GM19193 (cell line): Measurements from ENCODE around the gene ALK.

Experiments used
- POLR2A ChIP-seq: IDR thresholded peaks from 4 replicates; pipeline ENCODE4 v1.6.1; 2011; ENCODE audit not compliant: insufficient read depth, insufficient read length; ENCODE audit errors: extremely low read depth

Gene ALK

GRCh38 chr2:29606104-29607037, 315.0 kb downstream of the ALK start:
- TF ChIP-seq POLR2A, result no peak

GRCh38 chr2:29603341-29603740, 318.0 kb downstream of the ALK start:
- TF ChIP-seq POLR2A, result no peak

- no peak for TF ChIP-seq POLR2A
Observed at GRCh38 chr2:29601872-29602271, 319.5 kb downstream of the ALK start.

DNA sequence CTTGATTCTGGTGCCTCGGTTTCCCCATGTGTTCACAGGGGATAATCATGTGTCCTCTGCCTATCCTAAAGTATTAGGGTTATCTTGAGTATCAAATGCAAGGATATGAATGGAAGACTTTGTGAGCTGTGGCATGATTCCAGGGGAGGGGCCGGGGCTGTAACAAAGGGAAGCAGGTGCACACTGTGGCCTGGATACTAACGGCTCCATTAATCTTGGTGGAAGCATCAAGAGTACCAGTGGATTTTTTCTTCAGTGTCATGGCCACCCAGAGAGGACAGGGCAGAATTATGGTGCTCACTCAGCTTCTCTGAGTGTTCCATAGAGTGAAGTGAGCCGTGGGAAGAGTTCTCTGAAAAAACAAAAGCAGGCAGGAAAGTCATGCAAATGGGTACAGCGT, 320.1 kb downstream of the ALK start:
- TF ChIP-seq POLR2A, result no peak

DNA sequence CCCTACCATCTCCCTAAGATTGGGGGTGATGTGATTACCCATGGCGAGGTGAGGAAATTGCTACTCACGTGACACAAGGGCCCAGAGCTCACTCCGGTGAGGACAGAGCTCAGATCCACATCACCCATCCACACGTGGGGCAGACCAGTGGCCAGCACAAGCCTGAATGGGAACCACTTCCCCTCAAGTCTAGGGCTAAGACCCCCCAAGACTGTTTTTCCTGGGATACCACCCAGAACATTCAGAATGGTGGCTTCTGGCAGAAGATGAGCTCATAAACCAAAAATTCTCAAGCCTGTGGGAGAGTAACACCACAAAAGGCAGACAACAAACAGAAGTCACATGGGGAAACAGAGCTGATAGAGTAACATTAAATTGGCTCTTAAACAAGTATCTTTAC, 321.4 kb downstream of the ALK start:
- TF ChIP-seq POLR2A, result no peak

DNA sequence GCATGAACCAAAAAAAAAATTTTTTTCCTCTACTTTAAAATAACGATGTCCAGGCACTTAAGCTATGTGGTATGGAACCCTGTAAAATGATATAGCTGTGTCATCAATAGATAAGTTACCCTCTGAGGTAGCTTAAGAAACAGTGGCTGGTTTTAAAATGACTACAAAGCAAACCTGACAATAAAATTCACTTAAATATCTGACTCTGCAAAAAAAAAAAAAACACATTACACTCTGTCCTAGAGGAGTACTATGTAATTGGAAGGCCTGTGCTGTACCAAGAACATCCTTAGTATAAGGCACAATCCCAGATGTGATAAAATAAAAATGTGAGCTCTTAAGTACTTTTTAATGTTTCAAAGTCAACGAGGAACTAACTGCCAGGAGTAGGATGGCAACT, 322.4 kb downstream of the ALK start:
- no peak for TF ChIP-seq POLR2A

- TF ChIP-seq POLR2A, result no peak
Observed at GRCh38 chr2:29597035-29597434, 324.4 kb downstream of the ALK start.

DNA sequence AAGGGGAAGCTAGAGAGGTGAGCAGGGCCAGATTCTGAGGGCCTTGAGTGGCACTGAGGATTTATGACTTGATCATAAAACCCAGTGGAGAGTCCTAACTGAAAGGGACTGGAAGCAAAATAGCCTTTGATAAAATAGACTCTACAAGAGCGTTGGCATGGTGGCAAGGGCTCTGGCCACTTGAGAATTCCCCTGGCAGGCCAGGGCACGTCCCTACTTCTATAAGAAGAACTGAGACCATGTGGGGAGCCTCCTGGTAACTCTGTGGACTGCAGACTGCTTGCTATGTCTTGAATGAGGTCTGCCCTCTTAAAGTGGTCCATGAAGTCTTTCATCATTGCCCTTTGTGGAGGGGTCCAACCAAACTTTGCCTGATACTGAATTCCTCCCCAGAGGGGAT, 324.8 kb downstream of the ALK start:
- no peak for TF ChIP-seq POLR2A

GRCh38 chr2:29591600-29591999, 329.8 kb downstream of the ALK start:
- TF ChIP-seq POLR2A, result no peak

DNA sequence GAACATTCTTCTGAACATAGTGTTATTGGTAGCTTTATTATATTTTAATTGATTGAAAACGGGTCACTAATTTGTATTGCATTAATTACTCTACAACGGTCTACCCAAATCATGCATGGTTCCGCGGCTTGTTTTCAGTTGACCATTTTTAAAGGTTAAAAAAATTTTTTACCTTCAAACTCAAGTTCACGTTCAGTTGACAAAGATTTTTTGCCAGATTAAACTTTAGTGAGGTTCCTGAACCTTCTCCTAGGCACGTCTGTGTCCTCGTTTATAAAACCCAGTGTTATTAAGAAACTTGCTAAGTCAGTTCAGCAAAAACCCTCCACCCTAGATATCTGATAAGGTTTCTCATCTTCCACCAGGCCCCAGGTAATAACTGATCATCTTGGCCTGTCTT, 331.2 kb downstream of the ALK start:
- TF ChIP-seq POLR2A, result no peak

GRCh38 chr2:29589440-29590103, 331.8 kb downstream of the ALK start:
- TF ChIP-seq POLR2A, result no peak

DNA sequence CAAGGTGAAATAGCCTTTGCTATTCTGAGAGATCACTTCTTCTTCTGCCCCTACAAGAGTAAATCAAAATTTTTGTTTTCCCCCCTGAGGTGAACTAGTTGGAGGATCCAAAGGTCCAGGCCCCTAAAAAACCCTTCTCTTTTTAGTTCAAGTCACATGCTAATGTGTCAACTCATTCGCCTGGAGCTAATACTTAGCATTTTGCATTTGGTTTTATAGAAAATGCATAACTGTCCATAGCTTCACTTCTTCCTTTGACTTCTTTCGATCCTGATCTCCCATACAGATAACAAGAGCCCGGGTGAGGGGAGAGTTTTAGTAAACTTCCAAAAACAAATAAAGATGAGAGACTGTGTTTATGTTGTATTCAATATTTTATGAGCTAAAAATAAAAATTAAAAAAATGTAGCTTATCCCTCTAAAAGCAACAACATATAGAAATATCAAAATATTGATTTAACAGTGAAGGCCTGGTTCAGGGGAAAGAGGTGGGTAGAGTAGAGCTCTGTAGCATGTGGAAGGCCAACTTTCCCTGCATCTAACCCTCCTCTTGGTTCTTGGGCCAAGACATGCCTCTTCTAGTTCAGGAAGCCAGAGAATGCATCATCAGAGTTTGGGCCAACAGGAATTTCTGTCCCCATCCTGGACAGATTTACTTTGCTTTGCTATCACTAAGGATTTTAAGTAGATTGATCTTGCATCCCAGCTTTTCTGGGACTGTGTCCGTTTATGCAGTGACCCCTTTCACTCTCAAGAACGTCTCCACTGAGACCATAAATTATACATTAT, 333.8 kb downstream of the ALK start:
- TF ChIP-seq POLR2A, result no peak

DNA sequence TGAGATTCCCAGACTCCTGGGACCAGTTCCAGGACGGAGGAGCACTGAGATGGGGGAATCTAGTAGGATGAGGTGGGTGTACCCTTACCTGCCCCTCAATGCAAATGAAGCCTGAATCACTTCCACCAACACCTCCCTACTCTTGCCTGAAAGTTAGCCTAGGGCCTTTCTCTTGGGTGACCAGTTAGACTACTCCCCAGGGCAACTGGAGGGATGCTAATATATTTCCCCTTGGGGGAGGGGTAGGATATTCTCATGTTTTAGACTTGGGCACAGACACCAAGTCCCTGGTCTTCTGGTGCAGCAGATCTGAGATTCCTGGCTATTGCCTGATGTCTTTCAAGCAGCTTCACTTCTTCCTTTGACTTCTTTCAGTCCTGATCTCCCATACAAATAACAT, 334.5 kb downstream of the ALK start:
- no peak for TF ChIP-seq POLR2A

GRCh38 chr2:29583548-29584156, 337.7 kb downstream of the ALK start:
- no peak for TF ChIP-seq POLR2A

DNA sequence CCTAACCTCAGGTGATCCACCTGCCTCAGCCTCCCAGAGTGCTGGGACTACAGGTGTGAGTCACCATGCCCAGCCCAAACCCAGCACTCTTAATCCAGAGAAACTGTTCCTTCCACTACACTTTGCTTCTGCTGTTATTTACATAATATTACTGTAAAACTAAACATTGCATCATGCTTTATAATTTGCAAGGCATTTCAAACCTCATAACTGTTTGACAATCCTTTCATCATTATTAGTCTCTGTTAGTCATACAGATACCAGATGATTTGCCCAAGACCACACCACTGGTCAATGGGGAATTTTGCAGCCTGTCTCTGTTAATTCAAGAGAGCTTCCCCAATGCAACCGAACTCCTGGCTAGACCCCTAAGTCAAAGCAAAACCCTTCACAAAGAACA, 338.3 kb downstream of the ALK start:
- no peak for TF ChIP-seq POLR2A
